ENCODE results near the gene TRMT2B. TPM values are rescaled to one million over a fixed set of nuclear protein-coding genes. Genes with fewer than 3 reads are reported as not detected.
A peak's percentile ranks its signal among the peaks of the same experiment; 100 is the strongest.

The TRMT2B gene
- total and polyA plus RNA-seq, 8 donors: 9.7 to 19.5 (median 13.4) TPM

- Histone ChIP-seq H3K27me3 (no peaks in the 10 kb centered on the region), H3K4me1 (no peaks in the 10 kb centered on the region), H3K36me3 (no peaks in the 10 kb centered on the region), H3K27ac (peak overlapping the region in 1 of 2 donors; percentile 41), H3K9me3 (no peaks in the 10 kb centered on the region), H3K4me3 (no peak overlapping the region)
- DNase-seq: peak in 2 of 4 donors; percentile 61 to 73
- peak; percentile 83 for ATAC-seq
- intact Hi-C loops (cut with DNase I): no loop called here
- no peak for TF ChIP-seq CTCF (IDR thresholded peaks at IDR 0.05)
These were observed 71.1 kb downstream of the TRMT2B start for GRCh38 chrX:100980608-100981497.

GRCh38 chrX:100979881-100980607 lies 71.9 kb downstream of the TRMT2B start:
- ATAC-seq (peak; percentile 71), DNase-seq (no peak)
- Histone ChIP-seq H3K4me1 (no peaks in the 10 kb centered on the region), H3K9me3 (no peaks in the 10 kb centered on the region), H3K27me3 (no peaks in the 10 kb centered on the region), H3K36me3 (no peaks in the 10 kb centered on the region), H3K4me3 (no peak overlapping the region), H3K27ac (peak overlapping the region in 1 of 2 donors; percentile 41)
- TF ChIP-seq CTCF (IDR thresholded peaks at IDR 0.05): no peak
- intact Hi-C loops (cut with DNase I): no loop called here

GRCh38 chrX:100976211-100976610 lies 75.7 kb downstream of the TRMT2B start:
- H3K27me3 ChIP-seq: no peaks in the 10 kb centered on the region

GRCh38 chrX:100975212-100975611 lies 76.7 kb downstream of the TRMT2B start:
- TF ChIP-seq CTCF (IDR thresholded peaks at IDR 0.05): no peak
- Histone ChIP-seq H3K27ac (no peak overlapping the region), H3K36me3 (no peaks in the 10 kb centered on the region), H3K4me3 (no peak overlapping the region), H3K4me1 (no peaks in the 10 kb centered on the region), H3K9me3 (no peaks in the 10 kb centered on the region), H3K27me3 (no peaks in the 10 kb centered on the region)
- DNase-seq: no peak
- ATAC-seq: no peak
- intact Hi-C loops (cut with DNase I): no loop called here

More at GRCh38 chrX:100976211-100976610, 75.7 kb downstream of the TRMT2B start:
- Histone ChIP-seq H3K4me1 (no peaks in the 10 kb centered on the region), H3K4me3 (no peak overlapping the region), H3K36me3 (no peaks in the 10 kb centered on the region), H3K27ac (no peak overlapping the region), H3K9me3 (no peaks in the 10 kb centered on the region)
- intact Hi-C loops (cut with DNase I): no loop called here
- DNase-seq: no peak
- no peak for ATAC-seq
- no peak for TF ChIP-seq CTCF (IDR thresholded peaks at IDR 0.05)

GRCh38 chrX:100973411-100973810 lies 78.5 kb downstream of the TRMT2B start:
- Histone ChIP-seq H3K9me3 (no peaks in the 10 kb centered on the region), H3K27me3 (no peaks in the 10 kb centered on the region), H3K4me3 (no peak overlapping the region), H3K36me3 (no peaks in the 10 kb centered on the region), H3K27ac (no peak overlapping the region), H3K4me1 (no peaks in the 10 kb centered on the region)
- intact Hi-C loops (cut with DNase I): no loop called here
- ATAC-seq (no peak), DNase-seq (no peak)
- no peak for TF ChIP-seq CTCF (IDR thresholded peaks at IDR 0.05)
